AG09319 (cell line): Measurements from ENCODE around the gene SNX19.

Experiments
- DNase-seq: peaks from one replicate; pipeline ENCODE4 v3.0.0-alpha.2; 2010; ENCODE audit warnings: low read depth; ENCODE audit errors: extremely low read depth
- TF ChIP-seq, protein P1 (sequence below): IDR thresholded peaks from 2 replicates; pipeline ENCODE4 v1.5.1; 2011; ENCODE audit warnings: low read depth, mild to moderate bottlenecking, inconsistent platforms, low read length, moderate library complexity

Gene SNX19

DNA sequence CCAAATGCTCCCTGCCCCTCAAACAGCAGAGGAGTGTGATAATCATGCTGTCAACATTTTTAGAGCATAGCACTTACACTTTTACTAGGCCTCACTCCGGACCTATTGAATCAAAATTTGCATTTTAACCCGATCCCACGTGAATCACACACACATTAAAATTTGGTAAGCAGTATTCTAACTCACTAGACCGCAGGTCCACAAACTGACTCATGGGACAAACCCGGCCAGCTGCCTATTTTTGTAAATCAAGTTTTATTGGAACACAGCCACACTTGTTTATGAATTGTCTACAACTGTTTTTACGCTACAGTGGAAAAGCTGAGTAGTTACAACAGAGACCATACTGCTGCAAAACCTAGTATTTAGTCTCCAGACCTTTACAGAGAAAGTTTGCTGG is 43.3 kb downstream of the SNX19 start:
- DNase-seq: peak; percentile 57

DNA sequence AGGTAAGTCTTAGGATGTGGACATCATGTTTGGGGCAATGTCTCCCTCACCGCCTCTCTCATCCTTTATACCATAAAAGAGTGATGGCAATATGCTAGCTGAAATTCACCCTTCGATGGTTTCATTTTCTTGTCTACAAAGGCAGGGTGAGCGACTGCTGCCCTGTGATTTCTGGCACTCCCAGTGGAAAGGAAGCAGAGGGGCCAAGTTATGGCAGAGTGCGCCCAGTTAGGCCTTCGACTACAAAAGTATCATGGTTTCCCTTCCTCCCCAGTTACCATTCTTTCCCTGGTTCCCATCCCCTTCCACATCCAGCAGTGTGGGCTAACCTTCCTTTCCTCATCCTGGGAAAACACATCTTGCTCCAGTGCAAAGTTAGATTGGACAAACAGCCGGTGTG is 43.8 kb downstream of the SNX19 start:
- TF ChIP-seq, protein P1, sequence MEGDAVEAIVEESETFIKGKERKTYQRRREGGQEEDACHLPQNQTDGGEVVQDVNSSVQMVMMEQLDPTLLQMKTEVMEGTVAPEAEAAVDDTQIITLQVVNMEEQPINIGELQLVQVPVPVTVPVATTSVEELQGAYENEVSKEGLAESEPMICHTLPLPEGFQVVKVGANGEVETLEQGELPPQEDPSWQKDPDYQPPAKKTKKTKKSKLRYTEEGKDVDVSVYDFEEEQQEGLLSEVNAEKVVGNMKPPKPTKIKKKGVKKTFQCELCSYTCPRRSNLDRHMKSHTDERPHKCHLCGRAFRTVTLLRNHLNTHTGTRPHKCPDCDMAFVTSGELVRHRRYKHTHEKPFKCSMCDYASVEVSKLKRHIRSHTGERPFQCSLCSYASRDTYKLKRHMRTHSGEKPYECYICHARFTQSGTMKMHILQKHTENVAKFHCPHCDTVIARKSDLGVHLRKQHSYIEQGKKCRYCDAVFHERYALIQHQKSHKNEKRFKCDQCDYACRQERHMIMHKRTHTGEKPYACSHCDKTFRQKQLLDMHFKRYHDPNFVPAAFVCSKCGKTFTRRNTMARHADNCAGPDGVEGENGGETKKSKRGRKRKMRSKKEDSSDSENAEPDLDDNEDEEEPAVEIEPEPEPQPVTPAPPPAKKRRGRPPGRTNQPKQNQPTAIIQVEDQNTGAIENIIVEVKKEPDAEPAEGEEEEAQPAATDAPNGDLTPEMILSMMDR: no peak
- DNase-seq: no peak

More for the DNA sequence above, 43.3 kb downstream of the SNX19 start:
- TF ChIP-seq, protein P1: no peak

DNA sequence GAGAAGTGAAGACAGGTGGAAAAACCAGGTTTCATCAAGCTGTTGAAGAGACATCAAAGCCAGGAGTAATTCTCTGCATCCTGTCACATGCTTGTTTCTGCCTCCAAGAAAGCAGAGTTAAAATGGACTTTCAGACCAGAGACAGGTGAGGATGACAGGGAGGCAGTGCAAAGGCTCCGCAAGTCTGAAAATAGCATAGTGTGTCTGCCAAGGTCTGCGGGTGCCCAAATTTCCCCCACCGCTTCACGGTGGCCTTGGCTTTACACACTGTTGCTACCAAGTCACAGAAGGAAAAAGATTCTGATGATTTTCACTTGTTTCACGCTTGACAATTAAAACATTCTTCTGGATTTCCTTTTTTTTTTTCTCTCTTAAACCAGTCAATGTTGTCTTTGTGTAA is 44.2 kb downstream of the SNX19 start:
- no peak for DNase-seq
- TF ChIP-seq, protein P1: no peak

DNA sequence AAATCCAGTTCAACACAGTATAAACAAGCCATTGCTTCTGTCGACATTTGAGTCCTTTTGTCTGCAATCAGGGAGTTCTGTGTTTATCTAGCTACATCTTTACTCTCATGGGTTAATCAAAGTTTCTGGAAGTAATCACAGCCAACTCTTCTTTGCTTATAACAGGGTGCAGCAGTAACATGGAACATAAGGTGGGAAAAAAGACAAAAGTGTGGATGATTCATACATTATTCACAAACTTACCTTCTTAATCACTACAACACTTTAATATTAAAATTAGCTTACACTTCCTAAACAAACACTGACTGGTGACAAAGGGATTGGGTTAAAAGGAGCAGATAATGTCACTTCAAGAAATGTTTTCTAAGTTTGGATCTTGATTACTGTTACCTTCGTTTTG is 44.7 kb downstream of the SNX19 start:
- no peak for DNase-seq
- TF ChIP-seq, protein P1: no peak

DNA sequence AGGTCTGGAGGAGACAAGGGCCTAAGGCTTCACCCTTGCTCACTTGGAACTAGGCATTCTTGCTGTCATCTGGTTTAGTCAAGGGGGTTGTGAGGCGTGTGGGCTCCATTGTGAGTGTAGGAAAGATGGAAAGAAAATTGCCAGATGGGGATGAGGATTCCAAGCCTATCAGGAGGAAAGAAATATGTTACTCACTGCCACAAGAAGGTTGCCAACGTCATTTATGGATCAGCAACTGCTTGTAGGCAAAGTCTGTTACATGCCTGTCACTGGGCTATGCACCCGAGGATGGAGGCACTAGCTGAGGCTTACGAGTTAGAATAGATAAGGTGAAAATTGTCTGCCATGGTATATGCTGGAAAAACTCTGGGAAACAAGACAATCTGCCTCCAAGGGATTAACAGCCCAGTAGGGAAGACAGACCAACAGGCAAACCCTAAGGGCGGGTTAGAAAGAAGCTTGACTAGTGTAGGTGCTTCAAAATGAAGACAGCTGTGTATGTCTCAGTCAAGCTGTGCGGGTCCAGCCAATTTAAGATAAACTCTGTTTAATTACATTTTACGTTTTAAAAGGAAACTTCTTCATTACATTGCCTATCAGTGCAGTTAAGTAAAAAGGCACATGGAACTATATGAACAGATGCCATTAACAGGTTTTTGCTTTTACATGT is 47.4 kb downstream of the SNX19 start:
- TF ChIP-seq, protein P1: no peak
- DNase-seq: no peak

DNA sequence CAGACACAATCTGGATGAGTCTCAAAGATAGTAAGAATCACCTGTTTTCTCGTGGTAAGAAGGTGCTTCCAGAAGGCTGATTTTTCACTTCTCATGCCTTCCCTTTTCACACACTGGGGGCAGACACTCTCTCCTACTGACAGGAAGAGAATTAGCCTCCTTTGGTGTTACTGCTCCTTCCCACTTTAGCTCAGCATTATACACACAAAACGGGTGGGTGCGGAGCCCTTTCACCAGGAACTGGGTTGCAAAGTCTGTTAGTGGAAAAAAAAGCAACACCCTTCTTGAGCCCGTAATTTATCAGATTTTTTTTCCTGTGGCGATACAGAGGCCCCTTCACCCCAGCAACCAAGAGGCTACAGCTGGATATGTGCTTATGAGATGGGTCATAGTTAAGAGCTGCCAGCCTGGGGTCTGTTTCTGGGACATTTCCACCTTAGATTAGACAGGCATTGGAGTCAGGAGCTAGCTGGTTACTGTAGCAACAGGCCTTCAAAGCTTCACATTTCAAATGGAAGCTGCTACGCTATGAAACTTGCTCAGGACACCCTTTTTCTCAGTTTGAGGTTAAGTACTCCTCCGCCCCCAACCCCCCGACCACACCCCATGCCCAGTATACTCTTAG is 48.1 kb downstream of the SNX19 start:
- no peak for DNase-seq
- TF ChIP-seq, protein P1: no peak

DNA sequence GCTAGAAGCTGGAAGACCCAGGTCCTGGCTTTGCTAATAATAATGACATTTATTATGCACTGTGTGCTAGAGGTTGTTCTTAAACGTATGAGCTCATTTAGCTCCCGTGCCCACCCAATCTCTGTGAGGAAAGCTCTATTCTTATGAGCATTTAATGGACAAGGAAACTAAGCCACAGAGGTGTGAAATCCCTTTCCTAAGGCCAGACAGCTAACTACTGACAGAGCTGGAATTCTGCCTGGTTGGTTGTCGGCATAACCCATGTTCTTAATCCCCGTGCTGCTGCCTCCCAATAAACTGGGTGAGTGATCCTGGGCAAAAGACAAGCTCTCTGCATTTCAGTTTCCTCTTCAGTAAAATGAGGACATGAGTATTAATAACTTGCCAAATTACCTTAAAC is 49.4 kb downstream of the SNX19 start:
- no peak for DNase-seq
- TF ChIP-seq, protein P1: no peak
